HepG2 (cell line): Measurements from ENCODE around the gene TBC1D22A. TPM values are rescaled to one million over a fixed set of nuclear protein-coding genes. Genes with fewer than 3 reads are reported as not detected.

Source experiments
- ATAC-seq: fragments of 200-7000 bp; cut with Tn5 transposase; 3 replicates; pipeline ENCODE4 v1.9.1; 2020; ENCODE audit warnings: mild to moderate bottlenecking, moderate library complexity
- BruUV-seq: library from RNA; stranded (reverse); fragments of 400-500 nt; replicated peaks from 2 replicates; lab custom pipeline; 2021; lab: Mats Ljungman, UMichigan
- CTCF ChIA-PET: fragments of 300-600 bp; formaldehyde crosslinking; extraction: SDS; loops from one replicate; lab custom pipeline; 2021; ENCODE audit warnings: low total read pairs, inconsistent platforms, low intra/inter-chr PET ratio; lab: Yijun Ruan, JAX
- POLR2A ChIA-PET: fragments of 350-600 bp; sonication (Branson Sonifier 250); formaldehyde crosslinking; loops from one replicate; lab custom pipeline; 2020; ENCODE audit warnings: antibody characterized with exemption, inconsistent platforms; lab: Yijun Ruan, JAX
- DNase-seq: peaks from one replicate; pipeline ENCODE4 v3.0.0-alpha.2; 2015; ENCODE audit warnings: low spot score
- FAIRE-seq: peaks from 3 replicates; lab custom pipeline; 2011; peaks lifted over from hg19 to GRCh38; lab: Jason Lieb, UNC
- H2AFZ ChIP-seq: one replicate; pipeline ENCODE4 v1.6.1; 2011; ENCODE audit warnings: low read length, inconsistent platforms
- H3K27ac ChIP-seq: fragments of 300-600 bp; 3 replicates; pipeline ENCODE4 v1.8.0; 2011; ENCODE audit warnings: mixed run types, mild to moderate bottlenecking, mixed read lengths, low read length, inconsistent platforms; ENCODE audit not compliant: insufficient read depth; ENCODE audit errors: extremely low read length
- H3K27me3 ChIP-seq, 2 experiments: fragments of 200-600 bp in 1 of 2; 2 replicates in 1 of 2; 3 replicates in 1 of 2; pipeline versions ENCODE4 v1.6.0 to v1.8.0; 2011; ENCODE audit warnings: low read length in 2 of 2, mild to moderate bottlenecking in 2 of 2, moderate library complexity in 2 of 2, inconsistent platforms in 1 of 2; ENCODE audit not compliant: insufficient read depth in 2 of 2, control insufficient read depth in 1 of 2
- H3K36me3 ChIP-seq, 2 experiments: fragments of 200-600 bp in 1 of 2; replicated peaks in 1 of 2; 2 replicates in 1 of 2; 3 replicates in 1 of 2; pipeline versions ENCODE4 v1.5.1 to v1.8.0; 2011; ENCODE audit warnings: low read length in 2 of 2, inconsistent platforms in 1 of 2; ENCODE audit not compliant: insufficient read depth in 2 of 2, control insufficient read depth in 1 of 2
- H3K4me1 ChIP-seq: 2 replicates; pipeline ENCODE4 v1.5.1; 2012; ENCODE audit warnings: low read length, inconsistent platforms; ENCODE audit not compliant: insufficient read depth
- H3K4me2 ChIP-seq: 2 replicates; pipeline ENCODE4 v1.6.0; 2011; ENCODE audit warnings: low read depth, low read length, inconsistent platforms
- H3K4me3 ChIP-seq, 3 experiments: fragments of 200-600 bp in 1 of 3; sonication (generic), shearing (Covaris generic) in 1 of 3; replicated peaks in 1 of 3; 2 replicates each; pipeline ENCODE4 v1.5.1; 2011 to 2016; ENCODE audit warnings: low read length in 3 of 3, inconsistent platforms in 2 of 3, low read depth in 2 of 3, mild to moderate bottlenecking in 2 of 3, control low read depth in 1 of 3, mixed read lengths in 1 of 3; ENCODE audit not compliant: insufficient read depth in 1 of 3
- H3K79me2 ChIP-seq: one replicate; pipeline ENCODE4 v1.6.1; 2011; ENCODE audit warnings: low read length, inconsistent platforms; ENCODE audit not compliant: insufficient read depth
- H3K9ac ChIP-seq: 2 replicates; pipeline ENCODE4 v1.6.0; 2011; ENCODE audit warnings: mild to moderate bottlenecking, low read depth, low read length, inconsistent platforms; ENCODE audit not compliant: insufficient read depth
- H3K9me3 ChIP-seq: 2 replicates; pipeline ENCODE4 v1.5.1; 2012; ENCODE audit warnings: mild to moderate bottlenecking, low read length
- H4K20me1 ChIP-seq: 2 replicates; pipeline ENCODE4 v1.6.0; 2011; ENCODE audit warnings: inconsistent platforms, mild to moderate bottlenecking, low read length, moderate library complexity; ENCODE audit not compliant: insufficient read depth
- ATAD3A ChIP-seq: sonication (generic); formaldehyde crosslinking; IDR thresholded peaks from 2 replicates; pipeline ENCODE4 v1.4.0; 2020; ENCODE audit warnings: missing genetic modification reagents
- CCDC6 ChIP-seq: sonication (generic); formaldehyde crosslinking; IDR thresholded peaks from 2 replicates; pipeline ENCODE4 v1.8.1; 2022; ENCODE audit warnings: mild to moderate bottlenecking, missing genetic modification reagents, moderate library complexity
- HIVEP1 ChIP-seq: sonication (generic); formaldehyde crosslinking; IDR thresholded peaks from 2 replicates; pipeline ENCODE4 v1.4.0; 2020; ENCODE audit warnings: mild to moderate bottlenecking, missing genetic modification reagents
- IRX3 ChIP-seq: sonication (generic); formaldehyde crosslinking; IDR thresholded peaks from 2 replicates; pipeline ENCODE4 v1.8.1; 2023; ENCODE audit warnings: mild to moderate bottlenecking, low read depth, missing genetic modification reagents, borderline replicate concordance
- KLF9 ChIP-seq: IDR thresholded peaks from 2 replicates; pipeline ENCODE4 v1.6.1; 2016; ENCODE audit warnings: low read depth
- RFXAP ChIP-seq: sonication (generic); formaldehyde crosslinking; IDR thresholded peaks from 2 replicates; pipeline ENCODE4 v1.4.0; 2020; ENCODE audit warnings: missing genetic modification reagents, borderline replicate concordance
- SNAPC2 ChIP-seq: sonication (generic); formaldehyde crosslinking; IDR thresholded peaks from 2 replicates; pipeline ENCODE4 v1.8.1; 2022; ENCODE audit warnings: mild to moderate bottlenecking, missing genetic modification reagents
- SUZ12 ChIP-seq: fragments of 150-350 bp; IDR thresholded peaks from 2 replicates; pipeline ENCODE4 v1.6.1; 2014; ENCODE audit warnings: low read depth, low read length
- ZNF225 ChIP-seq: sonication (generic); formaldehyde crosslinking; IDR thresholded peaks from 2 replicates; pipeline ENCODE4 v1.4.0; 2020; ENCODE audit warnings: mild to moderate bottlenecking, missing genetic modification reagents
- ZNF251 ChIP-seq: sonication (generic); formaldehyde crosslinking; IDR thresholded peaks from 2 replicates; pipeline ENCODE4 v1.9.0; 2021; ENCODE audit warnings: mild to moderate bottlenecking, missing genetic modification reagents
- ZNF496 ChIP-seq: sonication (generic); formaldehyde crosslinking; IDR thresholded peaks from 2 replicates; pipeline ENCODE4 v1.8.1; 2023; ENCODE audit warnings: mild to moderate bottlenecking, moderate library complexity, missing genetic modification reagents; ENCODE audit not compliant: insufficient replicate concordance
- ZNF546 ChIP-seq: sonication (generic); formaldehyde crosslinking; conservative IDR thresholded peaks from 2 replicates; pipeline ENCODE4 v1.8.1; 2023; ENCODE audit warnings: mild to moderate bottlenecking, missing genetic modification reagents
- WGBS: methylation state at CpG from one replicate; pipeline ENCODE4 v1.1.6; 2017; ENCODE audit warnings: low lambda C conversion rate; 5-methylcytosine and 5-hydroxymethylcytosine counted together
- in situ Hi-C: cut with HindIII; loops from 2 replicates; pipeline ENCODE4 v1.10.0; 2017; ENCODE audit warnings: low pct_unique_long_range_greater_than_20kb; ENCODE audit not compliant: extremely low pct_ligation_motif_present
- intact Hi-C: fragments of 100-400 bp; cut with micrococcal nuclease; formaldehyde crosslinking; loops from one replicate; pipeline ENCODE4 v1.10.0; 2022; ENCODE audit not compliant: unreplicated experiment
- polyA plus RNA-seq, 8 experiments: library from polyadenylated mRNA; depleted of rRNA in 3 of 8; stranded (reverse) in 7 of 8; unstranded in 1 of 8; fragments of >200 nt; fragmentation: Illumina TruSeq in 4 of 8; extraction: Trizol in 4 of 8; gene quantifications; 2 replicates each; pipeline versions ENCODE4 v1.2.1 to v1.2.3, GENCODE V29; 2011 to 2016; ENCODE audit warnings: low read depth in 4 of 8, missing spikeins in 1 of 8, mixed read lengths in 1 of 8; ENCODE audit not compliant: insufficient read depth in 1 of 8
- total RNA-seq, 5 experiments: library from RNA; depleted of rRNA; stranded (reverse); fragments of >200 nt; fragmentation: Illumina TruSeq; extraction: Trizol; gene quantifications; 2 replicates each; pipeline ENCODE4 v1.2.3, GENCODE V29; 2016; ENCODE audit warnings: low read depth in 1 of 5
- TF ChIP-seq, protein P1 (sequence below): IDR thresholded peaks from 2 replicates; pipeline ENCODE4 v1.6.1; 2012; ENCODE audit warnings: low read depth, low read length, improper control_type of control experiment
- TF ChIP-seq, protein P2 (sequence below): sonication (generic); formaldehyde crosslinking; IDR thresholded peaks from 2 replicates; pipeline ENCODE4 v1.5.1; 2020; ENCODE audit warnings: mild to moderate bottlenecking, missing genetic modification reagents, moderate library complexity

Gene TBC1D22A
- total and polyA plus RNA-seq, 2 of the 13 experiments (the other 11 are each of a cell fraction or from before 2014, with no cell fraction given), result 17.3 to 18.0 TPM

GRCh38 chr22:47083379-47083986, 321.0 kb downstream of the TBC1D22A start:
- Histone ChIP-seq H3K27me3 (no peaks in the 10 kb centered on the region), H3K9ac (no peak overlapping the region), H3K9me3 (peaks cover 5% of the 10 kb centered on the region; the same call in 1 of the 2 replicates), H3K36me3 (no peaks in the 10 kb centered on the region), H3K79me2 (no peaks in the 10 kb centered on the region), H2AFZ (no peak overlapping the region), H3K4me1 (peaks cover 20% of the 10 kb centered on the region), H3K27ac (no peak overlapping the region), H3K4me2 (no peak overlapping the region), H3K4me3 (no peak overlapping the region), H4K20me1 (no peaks in the 10 kb centered on the region)
- no peak for DNase-seq
- ChIA-PET CTCF (no interaction called here), POLR2A (no interaction called here)
- no peak for TF ChIP-seq ZNF546 (CRISPR knock-in tag)
- no peak for TF ChIP-seq KLF9 (CRISPR knock-in tag)
- no peak for TF ChIP-seq CCDC6 (CRISPR knock-in tag)
- no peak for TF ChIP-seq SUZ12
- no peak for TF ChIP-seq ZNF225 (CRISPR knock-in tag)
- BruUV-seq, result no TSS peak
- ATAC-seq, result no peak
- intact Hi-C loops (no loop called here), in situ Hi-C loops (no loop called here)
- FAIRE-seq, result no peak
- whole genome bisulfite sequencing, result 94% methylated on average over 14 of the region's 14 CpGs

DNA sequence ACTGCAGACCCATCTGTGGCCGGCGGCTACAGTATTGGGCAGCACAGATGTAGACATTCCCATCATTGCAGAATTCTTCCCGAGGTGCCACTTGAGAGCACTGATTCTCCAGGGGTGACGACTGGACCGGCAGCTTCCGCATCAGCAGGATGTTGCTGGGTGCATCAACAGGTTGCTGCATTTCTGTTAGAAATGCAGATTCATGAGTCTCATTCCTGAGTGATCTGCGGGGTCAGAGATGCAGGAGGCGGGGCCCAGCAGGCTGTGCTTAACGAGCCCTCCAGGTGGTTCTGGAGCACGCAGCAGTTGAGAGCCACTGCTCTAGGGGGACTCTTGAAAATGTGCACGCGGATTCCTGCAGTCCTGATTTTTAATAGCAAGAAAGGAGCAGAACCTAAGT, 321.8 kb downstream of the TBC1D22A start:
- intact Hi-C loops, result no loop called here
- no peaks in the 10 kb centered on the region for H3K27me3 ChIP-seq
- no peaks in the 10 kb centered on the region for H3K36me3 ChIP-seq
- FAIRE-seq, result no peak
- H3K27ac ChIP-seq, result no peak overlapping the region
- H3K79me2 ChIP-seq, result no peaks in the 10 kb centered on the region
- no peak for DNase-seq
- peaks cover 5% of the 10 kb centered on the region; the same call in 1 of the 2 replicates for H3K9me3 ChIP-seq
- WGBS, result 97% methylated on average over 9 of the region's 12 CpGs
- H2AFZ ChIP-seq, result no peak overlapping the region
- ChIA-PET POLR2A (no interaction called here), CTCF (no interaction called here)
- no peak overlapping the region for H3K4me3 ChIP-seq
- peaks cover 20% of the 10 kb centered on the region for H3K4me1 ChIP-seq
- no peak overlapping the region for H3K4me2 ChIP-seq
- no peaks in the 10 kb centered on the region for H4K20me1 ChIP-seq
- no TSS peak for BruUV-seq
- H3K9ac ChIP-seq, result no peak overlapping the region
- ATAC-seq, result no peak
- in situ Hi-C loops, result no loop called here
- TF ChIP-seq IRX3 (CRISPR knock-in tag), result no peak
- TF ChIP-seq ZNF251 (CRISPR knock-in tag), result no peak
- TF ChIP-seq, protein P1, sequence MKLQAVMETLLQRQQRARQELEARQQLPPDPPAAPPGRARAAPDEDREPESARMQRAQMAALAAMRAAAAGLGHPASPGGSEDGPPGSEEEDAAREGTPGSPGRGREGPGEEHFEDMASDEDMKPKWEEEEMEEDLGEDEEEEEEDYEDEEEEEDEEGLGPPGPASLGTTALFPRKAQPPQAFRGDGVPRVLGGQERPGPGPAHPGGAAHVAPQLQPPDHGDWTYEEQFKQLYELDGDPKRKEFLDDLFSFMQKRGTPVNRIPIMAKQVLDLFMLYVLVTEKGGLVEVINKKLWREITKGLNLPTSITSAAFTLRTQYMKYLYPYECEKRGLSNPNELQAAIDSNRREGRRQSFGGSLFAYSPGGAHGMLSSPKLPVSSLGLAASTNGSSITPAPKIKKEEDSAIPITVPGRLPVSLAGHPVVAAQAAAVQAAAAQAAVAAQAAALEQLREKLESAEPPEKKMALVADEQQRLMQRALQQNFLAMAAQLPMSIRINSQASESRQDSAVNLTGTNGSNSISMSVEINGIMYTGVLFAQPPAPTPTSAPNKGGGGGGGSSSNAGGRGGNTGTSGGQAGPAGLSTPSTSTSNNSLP, result no peak
- TF ChIP-seq RFXAP, result no peak
- no peak for TF ChIP-seq HIVEP1 (CRISPR knock-in tag)
- TF ChIP-seq, protein P2, sequence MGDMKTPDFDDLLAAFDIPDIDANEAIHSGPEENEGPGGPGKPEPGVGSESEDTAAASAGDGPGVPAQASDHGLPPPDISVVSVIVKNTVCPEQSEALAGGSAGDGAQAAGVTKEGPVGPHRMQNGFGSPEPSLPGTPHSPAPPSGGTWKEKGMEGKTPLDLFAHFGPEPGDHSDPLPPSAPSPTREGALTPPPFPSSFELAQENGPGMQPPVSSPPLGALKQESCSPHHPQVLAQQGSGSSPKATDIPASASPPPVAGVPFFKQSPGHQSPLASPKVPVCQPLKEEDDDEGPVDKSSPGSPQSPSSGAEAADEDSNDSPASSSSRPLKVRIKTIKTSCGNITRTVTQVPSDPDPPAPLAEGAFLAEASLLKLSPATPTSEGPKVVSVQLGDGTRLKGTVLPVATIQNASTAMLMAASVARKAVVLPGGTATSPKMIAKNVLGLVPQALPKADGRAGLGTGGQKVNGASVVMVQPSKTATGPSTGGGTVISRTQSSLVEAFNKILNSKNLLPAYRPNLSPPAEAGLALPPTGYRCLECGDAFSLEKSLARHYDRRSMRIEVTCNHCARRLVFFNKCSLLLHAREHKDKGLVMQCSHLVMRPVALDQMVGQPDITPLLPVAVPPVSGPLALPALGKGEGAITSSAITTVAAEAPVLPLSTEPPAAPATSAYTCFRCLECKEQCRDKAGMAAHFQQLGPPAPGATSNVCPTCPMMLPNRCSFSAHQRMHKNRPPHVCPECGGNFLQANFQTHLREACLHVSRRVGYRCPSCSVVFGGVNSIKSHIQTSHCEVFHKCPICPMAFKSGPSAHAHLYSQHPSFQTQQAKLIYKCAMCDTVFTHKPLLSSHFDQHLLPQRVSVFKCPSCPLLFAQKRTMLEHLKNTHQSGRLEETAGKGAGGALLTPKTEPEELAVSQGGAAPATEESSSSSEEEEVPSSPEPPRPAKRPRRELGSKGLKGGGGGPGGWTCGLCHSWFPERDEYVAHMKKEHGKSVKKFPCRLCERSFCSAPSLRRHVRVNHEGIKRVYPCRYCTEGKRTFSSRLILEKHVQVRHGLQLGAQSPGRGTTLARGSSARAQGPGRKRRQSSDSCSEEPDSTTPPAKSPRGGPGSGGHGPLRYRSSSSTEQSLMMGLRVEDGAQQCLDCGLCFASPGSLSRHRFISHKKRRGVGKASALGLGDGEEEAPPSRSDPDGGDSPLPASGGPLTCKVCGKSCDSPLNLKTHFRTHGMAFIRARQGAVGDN (CRISPR knock-in tag), result no peak
- TF ChIP-seq SNAPC2 (CRISPR knock-in tag), result no peak
- no peak for TF ChIP-seq ZNF496 (CRISPR knock-in tag)
- TF ChIP-seq ATAD3A (CRISPR knock-in tag), result no peak
